CD4-positive, alpha-beta T cell (primary cell): ENCODE data around the gene NEK7. TPM values are rescaled to one million over a fixed set of nuclear protein-coding genes. Genes with fewer than 3 reads are reported as not detected.

Experiments used
- ATAC-seq: fragments of 200-7000 bp; cut with Tn5 transposase; one replicate; pipeline ENCODE4 v1.10.0; 2022; ENCODE audit warnings: mild to moderate bottlenecking; ENCODE audit not compliant: poor library complexity
- CTCF ChIA-PET: fragments of 350-600 bp; sonication (Branson Sonifier 250); formaldehyde crosslinking; loops from one replicate; lab custom pipeline; 2021; ENCODE audit warnings: antibody characterized with exemption, inconsistent platforms; lab: Charles Lee
- POLR2A ChIA-PET: fragments of 350-600 bp; sonication (Branson Sonifier 250); formaldehyde crosslinking; loops from one replicate; lab custom pipeline; 2021; ENCODE audit warnings: antibody characterized with exemption, inconsistent platforms; lab: Charles Lee
- DNase-seq, 14 experiments: peaks; one replicate each; pipeline ENCODE4 v3.0.0-alpha.2; 2013 to 2020; ENCODE audit warnings: mixed read lengths in 2 of 14
- H3K27ac ChIP-seq, 2 donors: one replicate each; pipeline versions ENCODE4 v1.5.1 to v1.7.0; 2013; ENCODE audit warnings: low read length in 2 of 2, low read depth in 1 of 2, mild to moderate bottlenecking in 1 of 2
- H3K27me3 ChIP-seq, 2 experiments: 1 replicate in 1 of 2; 2 replicates in 1 of 2; pipeline versions ENCODE4 v1.6.1 to v1.7.0; 2013; ENCODE audit warnings: low read length in 2 of 2, control low read depth in 1 of 2, mild to moderate bottlenecking in 1 of 2, moderate library complexity in 1 of 2; ENCODE audit not compliant: insufficient read depth in 2 of 2, control insufficient read depth in 1 of 2
- H3K36me3 ChIP-seq: one replicate; pipeline ENCODE4 v1.6.1; 2013; ENCODE audit warnings: low read length, control low read depth; ENCODE audit not compliant: insufficient read depth
- H3K4me1 ChIP-seq: one replicate; pipeline ENCODE4 v1.6.1; 2013; ENCODE audit warnings: low read length, control low read depth; ENCODE audit not compliant: insufficient read depth
- H3K4me3 ChIP-seq: one replicate; pipeline ENCODE4 v1.5.1; 2013; ENCODE audit warnings: mild to moderate bottlenecking, low read length, moderate library complexity
- H3K9me3 ChIP-seq, 2 experiments: 1 replicate in 1 of 2; 2 replicates in 1 of 2; pipeline versions ENCODE4 v1.6.1 to v1.7.0; 2013; ENCODE audit warnings: low read length in 2 of 2, mild to moderate bottlenecking in 2 of 2, control low read depth in 1 of 2, moderate library complexity in 1 of 2; ENCODE audit not compliant: control insufficient read depth in 1 of 2, insufficient read depth in 1 of 2
- H3K27ac Mint-ChIP-seq: one replicate; pipeline ENCODE4 v1.8.0; 2020; ENCODE audit warnings: mixed read lengths
- H3K27me3 Mint-ChIP-seq: one replicate; pipeline ENCODE4 v1.8.0; 2021; ENCODE audit warnings: mixed read lengths
- H3K36me3 Mint-ChIP-seq: one replicate; pipeline ENCODE4 v1.8.0; 2021; ENCODE audit warnings: low read depth, mixed read lengths
- H3K4me1 Mint-ChIP-seq: one replicate; pipeline ENCODE4 v1.8.0; 2021; ENCODE audit warnings: low read depth, mixed read lengths
- H3K4me3 Mint-ChIP-seq: one replicate; pipeline ENCODE4 v1.8.0; 2020; ENCODE audit warnings: mild to moderate bottlenecking, mixed read lengths
- H3K9me3 Mint-ChIP-seq: one replicate; pipeline ENCODE4 v1.8.0; 2020; ENCODE audit warnings: mixed read lengths
- intact Hi-C, 2 experiments: fragments of 100-400 bp; cut with DNase I in 1 of 2; cut with micrococcal nuclease in 1 of 2; formaldehyde crosslinking; loops; one replicate each; pipeline versions ENCODE4 v1.15.1 to v1.9.0; 2023 to 2025; cut with DNase I, micrococcal nuclease
- total RNA-seq, 174 experiments: library from RNA in 2 of 174; stranded (reverse) in 2 of 174; gene quantifications; one replicate each; pipeline ENCODE4 v1.2.3 and lab custom pipeline; 2021 to 2026
- TF ChIP-seq, protein P1 (sequence below): fragments of 200-600 bp; IDR thresholded peaks from one replicate; pipeline ENCODE4 v1.8.0; 2022; ENCODE audit warnings: antibody characterized with exemption, mild to moderate bottlenecking

The NEK7 gene
- total RNA-seq, 2 experiments from 2014 or later = 11.8 to 13.0 TPM

DNA sequence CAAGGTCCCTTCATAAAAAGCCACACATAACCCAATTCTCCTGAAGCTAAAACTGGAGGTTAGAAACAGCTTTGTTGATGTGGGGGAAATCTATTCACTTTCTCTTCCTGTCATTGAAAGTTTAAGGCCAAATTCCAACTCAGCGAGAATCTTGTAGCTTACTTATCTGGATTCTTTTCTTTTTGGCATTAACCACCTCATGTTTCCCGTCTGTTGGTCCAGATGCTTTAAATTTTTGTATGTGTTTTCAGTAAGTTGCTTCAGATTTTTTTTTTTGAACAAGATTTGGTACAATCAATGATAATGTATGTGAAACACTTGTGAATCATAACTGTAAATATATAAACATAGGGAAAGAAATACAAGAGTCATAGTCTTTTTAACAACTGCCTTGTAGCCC is 33.7 kb upstream of the NEK7 start:
- H3K27me3 ChIP-seq = no peaks in the 10 kb centered on the region
- Mint-ChIP-seq H3K4me3 (no peak overlapping the region), H3K27me3 (no peaks in the 10 kb centered on the region), H3K9me3 (no peaks in the 10 kb centered on the region), H3K36me3 (no peaks in the 10 kb centered on the region), H3K4me1 (no peaks in the 10 kb centered on the region), H3K27ac (no peak overlapping the region)
- H3K27ac ChIP-seq = no peak overlapping the region
- H3K4me1 ChIP-seq = no peaks in the 10 kb centered on the region
- TF ChIP-seq, protein P1, sequence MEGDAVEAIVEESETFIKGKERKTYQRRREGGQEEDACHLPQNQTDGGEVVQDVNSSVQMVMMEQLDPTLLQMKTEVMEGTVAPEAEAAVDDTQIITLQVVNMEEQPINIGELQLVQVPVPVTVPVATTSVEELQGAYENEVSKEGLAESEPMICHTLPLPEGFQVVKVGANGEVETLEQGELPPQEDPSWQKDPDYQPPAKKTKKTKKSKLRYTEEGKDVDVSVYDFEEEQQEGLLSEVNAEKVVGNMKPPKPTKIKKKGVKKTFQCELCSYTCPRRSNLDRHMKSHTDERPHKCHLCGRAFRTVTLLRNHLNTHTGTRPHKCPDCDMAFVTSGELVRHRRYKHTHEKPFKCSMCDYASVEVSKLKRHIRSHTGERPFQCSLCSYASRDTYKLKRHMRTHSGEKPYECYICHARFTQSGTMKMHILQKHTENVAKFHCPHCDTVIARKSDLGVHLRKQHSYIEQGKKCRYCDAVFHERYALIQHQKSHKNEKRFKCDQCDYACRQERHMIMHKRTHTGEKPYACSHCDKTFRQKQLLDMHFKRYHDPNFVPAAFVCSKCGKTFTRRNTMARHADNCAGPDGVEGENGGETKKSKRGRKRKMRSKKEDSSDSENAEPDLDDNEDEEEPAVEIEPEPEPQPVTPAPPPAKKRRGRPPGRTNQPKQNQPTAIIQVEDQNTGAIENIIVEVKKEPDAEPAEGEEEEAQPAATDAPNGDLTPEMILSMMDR = no peak
- intact Hi-C loops = no loop called here
- ChIA-PET CTCF (no interaction called here), POLR2A (no interaction called here)
- H3K4me3 ChIP-seq = no peak overlapping the region
- ATAC-seq (no peak), DNase-seq (no peak)
- no peaks in the 10 kb centered on the region for H3K36me3 ChIP-seq
- H3K9me3 ChIP-seq = no peaks in the 10 kb centered on the region

DNA sequence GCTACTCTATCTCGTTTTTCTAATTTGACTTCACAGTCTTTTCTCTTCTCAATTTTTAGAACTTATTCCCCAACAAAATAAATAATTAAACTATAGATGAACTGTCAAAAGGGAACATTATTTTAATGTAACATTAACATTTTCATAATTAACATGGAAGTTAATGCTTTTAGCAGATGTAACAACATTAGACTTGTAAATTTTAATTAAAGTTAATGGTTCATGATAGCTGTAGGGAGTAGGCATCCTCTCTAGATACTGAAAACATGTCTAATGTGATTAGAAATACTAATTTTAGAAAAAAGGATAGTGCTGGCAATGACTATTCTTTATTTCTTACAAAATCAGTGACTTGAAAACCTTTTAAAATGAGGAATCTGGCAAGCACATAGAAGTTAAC is 32.1 kb upstream of the NEK7 start:
- CTCF ChIA-PET = no interaction called here
- TF ChIP-seq, protein P1 = no peak
- Mint-ChIP-seq H3K36me3 (no peaks in the 10 kb centered on the region), H3K9me3 (no peaks in the 10 kb centered on the region), H3K4me1 (no peaks in the 10 kb centered on the region), H3K27ac (no peak overlapping the region), H3K4me3 (no peak overlapping the region), H3K27me3 (no peaks in the 10 kb centered on the region)
- intact Hi-C loops = no loop called here
- no peak overlapping the region for H3K27ac ChIP-seq
- no peaks in the 10 kb centered on the region for H3K27me3 ChIP-seq
- POLR2A ChIA-PET = no interaction called here
- H3K4me1 ChIP-seq = no peaks in the 10 kb centered on the region
- H3K36me3 ChIP-seq = no peaks in the 10 kb centered on the region
- DNase-seq (no peak), ATAC-seq (no peak)
- no peaks in the 10 kb centered on the region for H3K9me3 ChIP-seq
- H3K4me3 ChIP-seq = no peak overlapping the region

DNA sequence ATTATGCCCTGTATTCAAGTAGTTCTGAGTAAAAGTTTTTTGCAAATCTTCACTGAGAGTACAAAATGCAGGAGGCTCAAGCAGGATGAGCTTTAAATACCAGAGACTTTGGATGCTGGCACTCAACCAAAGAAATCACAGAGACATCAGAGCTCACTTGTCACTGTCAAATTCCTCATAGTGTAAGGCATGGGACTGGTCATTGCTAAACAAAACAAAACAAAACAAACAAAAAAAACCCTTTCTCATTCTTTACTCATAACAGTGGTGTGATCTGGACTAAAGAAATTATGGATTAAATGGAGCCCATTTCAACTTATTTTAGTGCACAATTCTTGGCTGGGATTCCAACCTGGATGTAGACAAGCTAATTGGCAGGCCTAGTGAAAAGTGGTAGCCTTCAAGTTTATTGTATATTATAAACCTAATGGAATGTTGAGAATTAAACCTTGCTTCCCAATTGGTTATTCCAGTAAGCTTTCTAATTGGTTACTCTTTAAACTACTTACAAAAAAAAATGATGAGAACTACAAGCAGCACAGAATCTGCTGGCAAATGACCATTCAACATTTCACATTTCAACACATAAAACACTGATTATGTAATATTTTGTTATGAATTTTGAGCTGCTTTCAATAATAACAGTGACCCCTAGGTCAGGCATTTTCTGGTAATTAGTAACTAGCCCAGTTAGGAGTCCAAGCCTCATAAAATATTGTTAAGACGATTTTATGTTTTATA is 30.6 kb upstream of the NEK7 start:
- H3K4me3 ChIP-seq = no peak overlapping the region
- TF ChIP-seq, protein P1 = no peak
- Mint-ChIP-seq H3K9me3 (no peaks in the 10 kb centered on the region), H3K36me3 (no peaks in the 10 kb centered on the region), H3K27me3 (no peaks in the 10 kb centered on the region), H3K4me1 (no peaks in the 10 kb centered on the region), H3K4me3 (no peak overlapping the region), H3K27ac (no peak overlapping the region)
- DNase-seq (no peak), ATAC-seq (no peak)
- H3K4me1 ChIP-seq = no peaks in the 10 kb centered on the region
- no peaks in the 10 kb centered on the region for H3K9me3 ChIP-seq
- ChIA-PET CTCF (interaction anchor here (1.0 kb wide), 1 partner anchor 11 kb away, joined by 3 read pairs; no protein-coding TSS in a partner anchor), POLR2A (interaction anchor here (0.6 kb wide), 1 partner anchor 24 kb away, joined by 3 read pairs; no protein-coding TSS in a partner anchor)
- H3K36me3 ChIP-seq = no peaks in the 10 kb centered on the region
- H3K27me3 ChIP-seq = no peaks in the 10 kb centered on the region
- no peak overlapping the region for H3K27ac ChIP-seq
- intact Hi-C loops = no loop called here
